H7 (cell line): Measurements from ENCODE around the gene CCNG1. TPM values are rescaled to one million over a fixed set of nuclear protein-coding genes. Genes with fewer than 3 reads are reported as not detected.

ENCODE experiments used
- DNase-seq: peaks from one replicate; pipeline ENCODE4 v3.0.0; 2012
- H3K27me3 ChIP-seq: 2 replicates; pipeline ENCODE4 v1.6.0; 2011; ENCODE audit warnings: mild to moderate bottlenecking, low read length; ENCODE audit not compliant: control insufficient read depth, insufficient read depth
- H3K36me3 ChIP-seq: replicated peaks from 2 replicates; pipeline ENCODE4 v1.5.1; 2011; ENCODE audit warnings: low read length; ENCODE audit not compliant: control insufficient read depth, insufficient read depth
- H3K4me3 ChIP-seq: 2 replicates; pipeline ENCODE4 v1.5.1; 2011; ENCODE audit warnings: low read depth, mild to moderate bottlenecking, control low read depth, low read length, moderate library complexity; ENCODE audit not compliant: insufficient read depth
- total RNA-seq: library from RNA; depleted of rRNA; stranded (reverse); fragments of >200 nt; shearing (Covaris generic); gene quantifications from 2 replicates; pipeline ENCODE4 v1.2.3, GENCODE V29; 2014

CCNG1 gene
- total RNA-seq, 1 experiment from 2014 or later: 374 TPM

DNA sequence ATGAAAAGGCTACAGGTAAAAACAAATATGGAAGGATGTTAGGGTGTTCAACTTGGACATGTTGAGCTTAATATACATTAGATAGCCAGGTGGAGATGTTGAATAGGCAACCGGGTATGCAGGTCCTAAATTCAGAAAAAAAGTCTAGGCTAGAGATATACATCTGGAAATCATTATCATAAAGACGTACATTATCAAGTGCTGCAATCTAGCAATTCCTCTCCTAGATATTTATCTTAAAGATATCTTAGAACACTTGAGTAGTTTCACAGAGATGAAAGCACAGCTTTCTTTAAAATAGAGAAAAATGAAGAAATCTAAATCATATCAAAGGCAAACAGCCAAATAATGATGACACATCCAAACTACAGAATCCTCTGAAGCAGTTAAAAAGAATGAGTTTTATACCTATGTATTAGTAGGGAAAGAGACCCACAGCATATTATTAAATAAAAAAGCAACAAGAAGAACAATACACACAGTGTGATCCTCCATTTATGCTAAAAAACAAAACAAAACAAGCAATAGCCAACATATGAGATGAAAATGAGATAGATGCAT, 18.7 kb downstream of the CCNG1 start:
- Histone ChIP-seq H3K4me3 (no peak overlapping the region), H3K36me3 (peaks cover 10% of the 10 kb centered on the region), H3K27me3 (no peaks in the 10 kb centered on the region)
- no peak for DNase-seq

DNA sequence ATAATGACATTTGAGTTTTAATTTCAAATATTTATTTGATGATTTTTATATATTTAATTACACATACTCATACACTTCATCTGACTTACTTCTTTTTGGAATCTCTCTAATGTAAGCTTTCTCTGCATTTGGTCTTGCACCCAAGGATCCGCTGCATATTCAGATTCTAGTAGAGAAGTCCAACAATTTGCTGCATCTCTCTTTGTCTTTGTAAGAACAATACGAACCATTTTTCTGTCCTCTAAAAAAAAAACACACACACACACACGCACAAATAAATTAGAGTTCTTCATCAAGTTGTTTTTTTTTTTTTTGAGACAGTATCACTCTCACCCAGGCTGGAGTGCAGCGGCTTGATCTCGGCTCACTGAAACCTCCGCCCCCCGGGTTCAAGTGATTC, 19.4 kb downstream of the CCNG1 start:
- no peak overlapping the region for H3K4me3 ChIP-seq
- no peaks in the 10 kb centered on the region for H3K27me3 ChIP-seq
- peaks cover 10% of the 10 kb centered on the region for H3K36me3 ChIP-seq
- DNase-seq: no peak

GRCh38 chr5:163458778-163459385, 21.5 kb downstream of the CCNG1 start:
- peak overlapping the region; percentile 64 for H3K4me3 ChIP-seq
- H3K27me3 ChIP-seq: no peaks in the 10 kb centered on the region
- H3K36me3 ChIP-seq: peaks cover 5% of the 10 kb centered on the region
- no peak for DNase-seq

DNA sequence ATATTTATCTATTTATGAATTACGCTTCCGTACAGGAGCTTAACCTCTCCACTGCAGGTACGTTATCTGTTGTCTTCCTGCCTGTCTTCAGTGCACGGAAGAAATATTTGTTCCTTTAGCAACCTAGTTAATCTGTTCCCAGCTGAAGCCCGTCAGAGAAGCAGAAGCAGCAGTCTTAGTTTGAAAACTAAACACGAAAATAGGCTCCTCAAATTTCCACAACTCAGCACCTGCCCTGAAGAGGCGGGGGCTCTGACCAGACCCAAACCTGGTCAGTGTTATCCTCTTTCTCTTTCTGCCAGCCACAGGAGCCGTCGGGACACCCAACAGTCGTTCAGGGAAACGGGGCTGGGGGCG, 22.0 kb downstream of the CCNG1 start:
- no peak for DNase-seq
- Histone ChIP-seq H3K36me3 (peaks cover 5% of the 10 kb centered on the region), H3K27me3 (no peaks in the 10 kb centered on the region), H3K4me3 (peak overlapping the region; percentile 64)

DNA sequence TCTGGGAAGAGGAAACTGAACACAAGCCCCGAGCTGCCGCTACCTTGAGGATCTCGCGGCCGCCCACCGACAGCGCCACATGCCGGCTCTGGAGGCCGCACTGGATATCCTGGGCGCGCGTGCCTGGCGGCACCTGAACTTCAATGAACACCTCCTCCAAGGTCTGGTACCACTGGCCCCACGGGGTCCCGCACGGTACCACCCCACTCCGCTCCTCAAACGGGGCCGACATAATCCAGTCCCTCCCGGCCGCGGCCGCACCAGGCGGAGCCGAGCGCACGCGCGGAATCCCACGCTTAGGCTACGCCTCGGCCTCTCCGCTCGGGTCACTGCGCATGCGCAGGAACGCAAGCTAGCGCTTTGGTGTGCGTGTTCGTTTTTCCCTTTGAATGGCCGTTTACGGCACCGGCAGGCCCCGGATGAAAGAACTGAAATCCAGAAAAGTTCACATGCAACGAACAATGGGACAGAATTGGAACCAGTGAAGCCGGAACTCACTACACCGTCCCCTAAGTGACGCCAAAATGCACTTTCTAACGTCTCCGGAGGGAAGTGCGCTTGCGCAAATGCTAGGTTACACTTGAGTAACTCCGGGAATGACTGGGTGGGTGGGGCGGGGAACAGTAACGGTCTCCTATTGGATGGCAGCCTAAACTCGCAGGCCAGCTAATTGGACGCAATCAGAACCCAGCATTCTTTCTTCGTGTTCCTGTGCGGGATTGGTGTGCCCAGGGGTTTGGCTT, 22.6 kb downstream of the CCNG1 start, which contains the start of gene NUDCD2:
Gene NUDCD2, minus strand, starts transcription at position 284 of the 743 bp plus-strand sequence. Its CDS starts 52 bp downstream, at position 232.
- Histone ChIP-seq H3K27me3 (no peaks in the 10 kb centered on the region), H3K4me3 (peak within 1 kb of the TSS; percentile 89), H3K36me3 (peaks cover 7% of the 10 kb centered on the region)
- peak; percentile 88 for DNase-seq

GRCh38 chr5:163460562-163461171, 23.3 kb downstream of the CCNG1 start, which contains the start of gene HMMR:
TSS of gene HMMR (plus strand) at chr5:163460632. CDS start at chr5:163460693, 61 bp downstream.
- Histone ChIP-seq H3K4me3 (peak within 1 kb of the TSS; percentile 89), H3K27me3 (no peaks in the 10 kb centered on the region), H3K36me3 (peaks cover 7% of the 10 kb centered on the region)
- peak; percentile 18 for DNase-seq

DNA sequence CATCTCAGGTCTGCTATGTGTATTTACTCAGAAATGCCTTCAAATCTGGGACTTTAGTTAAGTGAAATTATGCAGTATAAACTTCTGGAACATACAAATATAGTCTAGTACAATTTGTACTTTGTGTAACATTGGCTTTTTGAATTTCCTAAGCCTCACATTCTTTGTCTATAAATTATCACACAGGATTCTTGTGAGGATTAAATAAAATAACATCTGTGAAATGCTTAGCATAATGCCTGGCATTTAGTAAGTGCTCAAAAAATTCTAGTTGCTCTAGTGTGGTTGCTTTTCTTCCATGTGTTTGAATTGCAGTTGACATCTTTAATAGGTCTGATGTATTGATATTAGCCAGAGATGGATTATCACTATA, 25.7 kb downstream of the CCNG1 start:
- no peaks in the 10 kb centered on the region for H3K27me3 ChIP-seq
- H3K4me3 ChIP-seq: no peak overlapping the region
- no peak for DNase-seq
- peaks cover 5% of the 10 kb centered on the region for H3K36me3 ChIP-seq

- peaks cover 21% of the 10 kb centered on the region for H3K36me3 ChIP-seq
- no peak overlapping the region for H3K4me3 ChIP-seq
- DNase-seq: no peak
- no peaks in the 10 kb centered on the region for H3K27me3 ChIP-seq
Observed at GRCh38 chr5:163467682-163468081, 30.3 kb downstream of the CCNG1 start.

DNA sequence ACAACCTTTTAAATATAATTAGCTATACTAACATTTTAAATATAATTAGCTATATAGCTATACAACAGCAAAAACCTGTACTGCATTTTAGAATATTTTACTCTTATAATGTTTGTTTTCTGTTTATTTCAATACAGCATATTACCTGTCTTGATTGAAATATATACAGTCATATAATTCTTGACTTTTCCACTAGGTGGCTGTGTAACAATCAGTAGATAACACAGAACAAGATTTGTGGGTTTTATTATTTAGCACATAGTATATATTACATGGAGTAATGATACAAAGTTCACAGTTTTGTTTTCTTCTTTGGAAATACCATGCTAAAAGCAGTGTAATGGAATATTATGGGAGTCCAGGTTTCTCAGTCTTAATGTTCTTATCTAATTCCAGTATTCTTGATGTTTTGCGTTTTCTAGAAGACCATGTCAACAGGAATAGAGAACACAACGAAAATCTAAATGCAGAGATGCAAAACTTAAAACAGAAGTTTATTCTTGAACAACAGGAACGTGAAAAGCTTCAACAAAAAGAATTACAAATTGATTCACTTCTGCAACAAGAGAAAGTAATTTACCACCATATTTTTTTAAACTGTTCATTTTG, 36.3 kb downstream of the CCNG1 start:
- Histone ChIP-seq H3K4me3 (no peak overlapping the region), H3K27me3 (no peaks in the 10 kb centered on the region), H3K36me3 (peaks cover 39% of the 10 kb centered on the region)
- DNase-seq: no peak

DNA sequence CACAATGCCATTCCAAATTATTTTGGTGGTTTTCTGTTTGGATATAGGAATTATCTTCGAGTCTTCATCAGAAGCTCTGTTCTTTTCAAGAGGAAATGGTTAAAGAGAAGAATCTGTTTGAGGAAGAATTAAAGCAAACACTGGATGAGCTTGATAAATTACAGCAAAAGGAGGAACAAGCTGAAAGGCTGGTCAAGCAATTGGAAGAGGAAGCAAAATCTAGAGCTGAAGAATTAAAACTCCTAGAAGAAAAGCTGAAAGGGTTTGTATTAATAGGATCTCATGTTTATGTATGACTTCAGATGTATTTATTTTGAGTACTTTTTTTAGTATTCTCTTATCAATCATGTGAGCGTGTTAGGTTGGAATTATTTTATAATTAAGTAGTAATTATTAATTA, 38.0 kb downstream of the CCNG1 start:
- DNase-seq: no peak
- peaks cover 39% of the 10 kb centered on the region for H3K36me3 ChIP-seq
- no peak overlapping the region for H3K4me3 ChIP-seq
- no peaks in the 10 kb centered on the region for H3K27me3 ChIP-seq

GRCh38 chr5:163478126-163478981, 41.0 kb downstream of the CCNG1 start:
- Histone ChIP-seq H3K36me3 (peaks cover 29% of the 10 kb centered on the region), H3K27me3 (no peaks in the 10 kb centered on the region)
- DNase-seq: no peak

DNA sequence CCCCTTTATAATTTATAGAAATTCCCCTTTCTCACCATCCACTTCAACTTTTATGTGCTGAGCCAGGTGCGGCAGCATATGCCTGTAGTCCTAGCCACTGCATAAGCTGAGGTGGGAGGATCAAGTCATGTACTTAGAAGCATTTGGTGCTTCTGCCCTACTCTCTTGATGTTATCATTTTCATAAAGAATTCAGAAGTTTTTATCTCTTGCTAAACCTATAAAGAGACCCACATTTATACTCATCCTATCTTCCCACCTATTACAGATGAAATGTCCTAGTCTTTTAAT, 41.5 kb downstream of the CCNG1 start:
- DNase-seq: no peak
- H3K27me3 ChIP-seq: no peaks in the 10 kb centered on the region
- H3K4me3 ChIP-seq: no peak overlapping the region
- peaks cover 26% of the 10 kb centered on the region for H3K36me3 ChIP-seq

More at GRCh38 chr5:163478126-163478981, 41.0 kb downstream of the CCNG1 start:
- no peak overlapping the region for H3K4me3 ChIP-seq

DNA sequence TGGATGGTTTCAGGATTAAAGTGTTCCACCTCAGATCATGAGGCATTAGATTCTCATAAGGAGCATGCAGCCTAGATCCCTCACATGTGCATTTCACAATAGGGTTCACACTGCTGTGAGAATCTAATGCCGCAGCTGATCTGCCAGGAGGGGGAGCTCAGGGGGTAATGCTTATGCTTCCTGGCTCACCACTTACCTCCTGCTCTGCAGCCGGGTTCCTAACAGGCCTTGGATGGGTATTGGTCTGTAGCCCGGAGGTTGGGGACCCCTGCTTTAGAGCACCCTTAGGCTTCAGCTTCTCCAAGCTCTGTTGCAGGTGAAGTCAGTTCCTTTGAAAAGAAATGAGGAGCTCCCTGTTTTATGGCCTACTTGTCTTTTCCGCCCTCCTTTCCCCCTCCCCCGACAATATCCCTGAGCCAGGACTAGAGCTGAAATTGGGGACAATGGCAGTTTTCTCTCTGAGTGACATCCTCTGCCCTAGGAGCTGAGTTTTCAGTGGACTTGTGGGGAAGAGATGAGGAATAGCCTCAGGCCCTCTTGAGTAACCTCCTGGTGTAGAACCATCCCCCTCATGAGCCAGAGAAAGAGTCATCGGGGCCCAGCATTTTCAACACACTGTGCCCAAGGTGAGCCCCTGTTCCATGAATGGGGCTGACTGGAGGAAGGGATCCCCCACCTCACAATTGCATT, 51.8 kb downstream of the CCNG1 start:
- DNase-seq: no peak
- H3K4me3 ChIP-seq: no peak overlapping the region
- H3K36me3 ChIP-seq: peaks cover 9% of the 10 kb centered on the region
- no peaks in the 10 kb centered on the region for H3K27me3 ChIP-seq

GRCh38 chr5:163489745-163490075, 52.3 kb downstream of the CCNG1 start:
- no peak overlapping the region for H3K4me3 ChIP-seq
- H3K36me3 ChIP-seq: peaks cover 9% of the 10 kb centered on the region
- no peak for DNase-seq
- no peaks in the 10 kb centered on the region for H3K27me3 ChIP-seq
